ENCODE measurements around the gene ZYG11B.

GRCh38 chr1:52713590-52713989 lies 12.7 kb upstream of the ZYG11B start:
- TF ChIP-seq CSRNP3 (CRISPR knock-in tag; IDR thresholded peaks at IDR 0.05), result no peak
- TF ChIP-seq, protein P1, sequence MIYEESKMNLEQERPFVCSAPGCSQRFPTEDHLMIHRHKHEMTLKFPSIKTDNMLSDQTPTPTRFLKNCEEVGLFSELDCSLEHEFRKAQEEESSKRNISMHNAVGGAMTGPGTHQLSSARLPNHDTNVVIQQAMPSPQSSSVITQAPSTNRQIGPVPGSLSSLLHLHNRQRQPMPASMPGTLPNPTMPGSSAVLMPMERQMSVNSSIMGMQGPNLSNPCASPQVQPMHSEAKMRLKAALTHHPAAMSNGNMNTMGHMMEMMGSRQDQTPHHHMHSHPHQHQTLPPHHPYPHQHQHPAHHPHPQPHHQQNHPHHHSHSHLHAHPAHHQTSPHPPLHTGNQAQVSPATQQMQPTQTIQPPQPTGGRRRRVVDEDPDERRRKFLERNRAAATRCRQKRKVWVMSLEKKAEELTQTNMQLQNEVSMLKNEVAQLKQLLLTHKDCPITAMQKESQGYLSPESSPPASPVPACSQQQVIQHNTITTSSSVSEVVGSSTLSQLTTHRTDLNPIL (CRISPR knock-in tag; IDR thresholded peaks at IDR 0.05; ENCODE audit: low read depth), result no peak
- no peak for TF ChIP-seq BACH2 (CRISPR knock-in tag; IDR thresholded peaks at IDR 0.05; ENCODE audit: borderline replicate concordance)
- TF ChIP-seq PPARA (CRISPR knock-in tag; IDR thresholded peaks at IDR 0.05; ENCODE audit: borderline replicate concordance), result no peak
- no peak for TF ChIP-seq ZNF8 (CRISPR knock-in tag; IDR thresholded peaks at IDR 0.05)
- no peak for TF ChIP-seq ZNF565 (CRISPR knock-in tag; conservative IDR thresholded peaks at IDR 0.05; ENCODE audit: low read depth)
- no peak for TF ChIP-seq ESRRG (CRISPR knock-in tag; IDR thresholded peaks at IDR 0.05)
- no peak for TF ChIP-seq RARB (CRISPR knock-in tag; IDR thresholded peaks at IDR 0.05)
- TF ChIP-seq, protein P2, sequence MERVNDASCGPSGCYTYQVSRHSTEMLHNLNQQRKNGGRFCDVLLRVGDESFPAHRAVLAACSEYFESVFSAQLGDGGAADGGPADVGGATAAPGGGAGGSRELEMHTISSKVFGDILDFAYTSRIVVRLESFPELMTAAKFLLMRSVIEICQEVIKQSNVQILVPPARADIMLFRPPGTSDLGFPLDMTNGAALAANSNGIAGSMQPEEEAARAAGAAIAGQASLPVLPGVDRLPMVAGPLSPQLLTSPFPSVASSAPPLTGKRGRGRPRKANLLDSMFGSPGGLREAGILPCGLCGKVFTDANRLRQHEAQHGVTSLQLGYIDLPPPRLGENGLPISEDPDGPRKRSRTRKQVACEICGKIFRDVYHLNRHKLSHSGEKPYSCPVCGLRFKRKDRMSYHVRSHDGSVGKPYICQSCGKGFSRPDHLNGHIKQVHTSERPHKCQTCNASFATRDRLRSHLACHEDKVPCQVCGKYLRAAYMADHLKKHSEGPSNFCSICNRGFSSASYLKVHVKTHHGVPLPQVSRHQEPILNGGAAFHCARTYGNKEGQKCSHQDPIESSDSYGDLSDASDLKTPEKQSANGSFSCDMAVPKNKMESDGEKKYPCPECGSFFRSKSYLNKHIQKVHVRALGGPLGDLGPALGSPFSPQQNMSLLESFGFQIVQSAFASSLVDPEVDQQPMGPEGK (CRISPR knock-in tag; IDR thresholded peaks at IDR 0.05; ENCODE audit: borderline replicate concordance), result no peak
- no peak for TF ChIP-seq OSR1 (CRISPR knock-in tag; IDR thresholded peaks at IDR 0.05)
- TF ChIP-seq ZFP30 (CRISPR knock-in tag; IDR thresholded peaks at IDR 0.05), result no peak
- no peak for TF ChIP-seq ZFP3 (CRISPR knock-in tag; IDR thresholded peaks at IDR 0.05)
- TF ChIP-seq SNAI2 (CRISPR knock-in tag; IDR thresholded peaks at IDR 0.05), result no peak
